H1 (cell line): ENCODE measurements around the gene HTR1D. TPM values are rescaled to one million over a fixed set of nuclear protein-coding genes. Genes with fewer than 3 reads are reported as not detected.
A peak's percentile ranks its signal among the peaks of the same experiment; 100 is the strongest.

Experiments
- CTCF ChIA-PET: fragments of 300-600 bp; sonication (Branson Sonifier 250); formaldehyde crosslinking; loops from one replicate; lab custom pipeline; 2021; ENCODE audit not compliant: partially characterized antibody; lab: Charles Lee
- POLR2A ChIA-PET: fragments of 300-600 bp; sonication (Branson Sonifier 250); formaldehyde crosslinking; loops from one replicate; lab custom pipeline; 2021; ENCODE audit warnings: inconsistent platforms; ENCODE audit not compliant: partially characterized antibody; lab: Charles Lee
- DNase-seq, 2 experiments: peaks; one replicate each; pipeline versions ENCODE4 v3.0.0 to v3.0.0-alpha.2; 2010 to 2022; ENCODE audit warnings: low spot score in 2 of 2, low read depth in 1 of 2, mixed read lengths in 1 of 2
- FAIRE-seq: peaks from 2 replicates; lab custom pipeline; 2011; peaks lifted over from hg19 to GRCh38; lab: Jason Lieb, UNC
- H2AFZ ChIP-seq: 2 replicates; pipeline ENCODE4 v1.8.1; 2012; ENCODE audit warnings: low read length, inconsistent platforms
- H2AK5ac ChIP-seq: 2 replicates; pipeline ENCODE4 v1.6.1; 2013; ENCODE audit warnings: low read depth, low read length
- H2BK120ac ChIP-seq: replicated peaks from 2 replicates; pipeline ENCODE3; 2013; ENCODE audit warnings: low read depth, low read length, inconsistent platforms
- H2BK12ac ChIP-seq: 2 replicates; pipeline ENCODE4 v1.6.1; 2013; ENCODE audit warnings: low read depth, low read length
- H2BK15ac ChIP-seq: 2 replicates; pipeline ENCODE4 v1.6.1; 2013; ENCODE audit warnings: low read length
- H2BK20ac ChIP-seq: 2 replicates; pipeline ENCODE4 v1.6.1; 2013; ENCODE audit warnings: low read length
- H2BK5ac ChIP-seq: 2 replicates; pipeline ENCODE4 v1.6.1; 2013; ENCODE audit warnings: low read depth, low read length
- H3K14ac ChIP-seq: 2 replicates; pipeline ENCODE4 v1.6.1; 2013; ENCODE audit warnings: inconsistent platforms; ENCODE audit not compliant: insufficient read length
- H3K18ac ChIP-seq: 2 replicates; pipeline ENCODE4 v1.6.1; 2013; ENCODE audit warnings: low read length; ENCODE audit errors: extremely low read depth
- H3K23ac ChIP-seq: 2 replicates; pipeline ENCODE4 v1.6.1; 2013; ENCODE audit warnings: inconsistent platforms; ENCODE audit not compliant: insufficient read length
- H3K23me2 ChIP-seq: 2 replicates; pipeline ENCODE4 v1.6.1; 2013; ENCODE audit warnings: low read depth, low read length
- H3K27ac ChIP-seq: 2 replicates; pipeline ENCODE4 v1.6.1; 2011; ENCODE audit warnings: low read depth, low read length, inconsistent platforms
- H3K27me3 ChIP-seq, 4 experiments: replicated peaks in 1 of 4; 1 replicate in 1 of 4; 2 replicates in 3 of 4; pipeline versions ENCODE4 v1.6.1 to v1.8.1; 2011 to 2013; ENCODE audit warnings: low read length in 3 of 4, mild to moderate bottlenecking in 3 of 4, inconsistent platforms in 2 of 4, mixed read lengths in 2 of 4, moderate library complexity in 1 of 4; ENCODE audit not compliant: control insufficient read depth in 3 of 4, insufficient read depth in 3 of 4; ENCODE audit errors: extremely low read depth in 1 of 4
- H3K36me3 ChIP-seq, 4 experiments: 2 replicates each; pipeline versions ENCODE4 v1.6.1 to v1.8.1; 2011 to 2013; ENCODE audit warnings: mild to moderate bottlenecking in 4 of 4, low read length in 3 of 4, moderate library complexity in 2 of 4, control low read depth in 1 of 4, inconsistent platforms in 1 of 4; ENCODE audit not compliant: insufficient read depth in 4 of 4, control insufficient read depth in 2 of 4
- H3K4ac ChIP-seq: replicated peaks from 2 replicates; pipeline ENCODE3; 2013; ENCODE audit warnings: low read length, low read depth, mixed read lengths, inconsistent platforms; ENCODE audit not compliant: insufficient read length
- H3K4me1 ChIP-seq, 4 experiments: replicated peaks in 1 of 4; 1 replicate in 1 of 4; 2 replicates in 3 of 4; pipeline versions ENCODE4 v1.6.1 to v1.8.1; 2011 to 2013; ENCODE audit warnings: low read length in 3 of 4, inconsistent platforms in 2 of 4, mixed read lengths in 1 of 4; ENCODE audit not compliant: insufficient read depth in 4 of 4, control insufficient read depth in 3 of 4
- H3K4me2 ChIP-seq, 2 experiments: 2 replicates each; pipeline versions ENCODE4 v1.6.1 to v1.8.1; 2011 to 2013; ENCODE audit warnings: low read depth in 2 of 2, low read length in 2 of 2, control low read depth in 1 of 2, inconsistent platforms in 1 of 2, mild to moderate bottlenecking in 1 of 2; ENCODE audit not compliant: insufficient read depth in 1 of 2
- H3K4me3 ChIP-seq, 4 experiments: fragments of 200-600, 300-600 bp in 1 of 4; sonication (generic), shearing (Covaris generic), sonication (Bioruptor Twin) in 1 of 4; 2 replicates each; pipeline versions ENCODE4 v1.5.1 to v1.8.1; 2011 to 2016; ENCODE audit warnings: low read length in 4 of 4, low read depth in 3 of 4, control low read depth in 2 of 4, inconsistent platforms in 2 of 4, mild to moderate bottlenecking in 2 of 4, mixed read lengths in 1 of 4, moderate library complexity in 1 of 4; ENCODE audit not compliant: insufficient read depth in 2 of 4; ENCODE audit errors: extremely low read depth in 1 of 4
- H3K56ac ChIP-seq: replicated peaks from 2 replicates; pipeline ENCODE3; 2013; ENCODE audit warnings: low read depth, mild to moderate bottlenecking, mixed read lengths, low read length, inconsistent platforms; ENCODE audit not compliant: insufficient read length
- H3K79me1 ChIP-seq: 2 replicates; pipeline ENCODE4 v1.6.1; 2013; ENCODE audit warnings: low read depth, low read length, control low read depth
- H3K79me2 ChIP-seq, 2 experiments: 2 replicates each; pipeline versions ENCODE4 v1.6.1 to v1.8.1; 2012 to 2013; ENCODE audit warnings: low read length in 2 of 2, mild to moderate bottlenecking in 2 of 2, inconsistent platforms in 1 of 2; ENCODE audit not compliant: insufficient read depth in 2 of 2, control insufficient read depth in 1 of 2
- H3K9ac ChIP-seq, 4 experiments: replicated peaks in 1 of 4; 1 replicate in 1 of 4; 2 replicates in 3 of 4; pipeline versions ENCODE4 v1.6.1 to v1.8.1; 2011 to 2013; ENCODE audit warnings: low read depth in 3 of 4, low read length in 3 of 4, control low read depth in 2 of 4, mild to moderate bottlenecking in 2 of 4, moderate library complexity in 2 of 4, inconsistent platforms in 1 of 4; ENCODE audit errors: extremely low read depth in 1 of 4
- H3K9me3 ChIP-seq, 2 experiments: 2 replicates each; pipeline versions ENCODE4 v1.6.1 to v1.8.1; 2012 to 2013; ENCODE audit warnings: mild to moderate bottlenecking in 2 of 2, moderate library complexity in 2 of 2, control low read depth in 1 of 2, inconsistent platforms in 1 of 2, low read depth in 1 of 2, low read length in 1 of 2, mixed read lengths in 1 of 2; ENCODE audit not compliant: insufficient read depth in 2 of 2
- H4K20me1 ChIP-seq, 2 experiments: replicated peaks in 1 of 2; 2 replicates each; pipeline versions ENCODE3 to v1.8.1; 2011 to 2013; ENCODE audit warnings: inconsistent platforms in 2 of 2, low read length in 2 of 2, mild to moderate bottlenecking in 1 of 2; ENCODE audit not compliant: insufficient read depth in 2 of 2, control insufficient read depth in 1 of 2
- H4K5ac ChIP-seq: 2 replicates; pipeline ENCODE4 v1.6.1; 2013; ENCODE audit warnings: low read length, low read depth, mixed read lengths, inconsistent platforms; ENCODE audit not compliant: insufficient read length
- H4K8ac ChIP-seq: 2 replicates; pipeline ENCODE4 v1.8.0; 2013; ENCODE audit warnings: mild to moderate bottlenecking, moderate library complexity, low read length, inconsistent platforms; ENCODE audit not compliant: insufficient read depth; ENCODE audit errors: extremely low read depth
- H4K91ac ChIP-seq: replicated peaks from 2 replicates; pipeline ENCODE3; 2013; ENCODE audit warnings: low read length, mixed read lengths, inconsistent platforms; ENCODE audit not compliant: insufficient read length
- BCL11A ChIP-seq, 2 experiments: IDR thresholded peaks; one replicate each; pipeline ENCODE4 v1.6.1; 2011; ENCODE audit warnings: low read depth in 2 of 2, low read length in 2 of 2, mild to moderate bottlenecking in 2 of 2
- CREB1 ChIP-seq: IDR thresholded peaks from 2 replicates; pipeline ENCODE4 v1.6.1; 2012; ENCODE audit warnings: inconsistent platforms
- KDM1A ChIP-seq: fragments of 200-600, 300-600 bp; sonication (generic); IDR thresholded peaks from 2 replicates; pipeline ENCODE4 v1.7.1; 2016; ENCODE audit warnings: mild to moderate bottlenecking, low read length, borderline replicate concordance
- NRF1 ChIP-seq: IDR thresholded peaks from 2 replicates; pipeline ENCODE4 v1.6.1; 2011; ENCODE audit warnings: mild to moderate bottlenecking, low read depth, low read length, improper control_type of control experiment
- POLR2AphosphoS5 ChIP-seq: IDR thresholded peaks from 2 replicates; pipeline ENCODE4 v1.6.1; 2011; ENCODE audit warnings: low read depth, low read length
- RBBP5 ChIP-seq: IDR thresholded peaks from 2 replicates; pipeline ENCODE4 v1.7.1; 2012; ENCODE audit warnings: low read depth, mild to moderate bottlenecking, inconsistent platforms, low read length, moderate library complexity, borderline replicate concordance
- RXRA ChIP-seq: IDR thresholded peaks from 2 replicates; pipeline ENCODE4 v1.6.1; 2011; ENCODE audit warnings: low read depth, mild to moderate bottlenecking, low read length, moderate library complexity; ENCODE audit not compliant: insufficient read depth
- SIN3A ChIP-seq, 2 experiments: IDR thresholded peaks in 1 of 2; conservative IDR thresholded peaks in 1 of 2; 2 replicates each; pipeline ENCODE4 v1.6.1; 2011 to 2012; ENCODE audit warnings: low read length in 2 of 2, improper control_type of control experiment in 1 of 2, low read depth in 1 of 2, mild to moderate bottlenecking in 1 of 2
- TAF7 ChIP-seq: optimal IDR thresholded peaks from 2 replicates; pipeline ENCODE3; 2011; ENCODE audit warnings: low read depth, mild to moderate bottlenecking, inconsistent platforms, low read length, moderate library complexity, borderline replicate concordance
- WGBS, 2 experiments: shearing (Covaris generic) in 1 of 2; methylation state at CpG; one replicate each; pipeline versions ENCODE4 v1.1.6 to v1.1.7; 2013 to 2015; ENCODE audit warnings: low lambda C conversion rate in 2 of 2, mixed read lengths in 2 of 2, inconsistent platforms in 1 of 2, low coverage in 1 of 2, missing lambda C conversion rate in 1 of 2; ENCODE audit not compliant: insufficient replicate concordance in 2 of 2, insufficient coverage in 1 of 2, insufficient read length in 1 of 2; ENCODE audit errors: extremely low coverage in 1 of 2, missing lambda C conversion rate in 1 of 2; 5-methylcytosine and 5-hydroxymethylcytosine counted together
- polyA plus RNA-seq, 7 experiments: library from polyadenylated mRNA; depleted of rRNA in 3 of 7; stranded (reverse) in 5 of 7; unstranded in 2 of 7; fragments of >200 nt in 5 of 7; fragments of 200-250 nt in 2 of 7; gene quantifications; 1 replicate in 5 of 7; 2 replicates in 1 of 7; 4 replicates in 1 of 7; pipeline versions ENCODE4 v1.2.1 to v1.2.3, GENCODE V29; 2011 to 2013; ENCODE audit warnings: missing spikeins in 2 of 7, mixed read lengths in 2 of 7
- total RNA-seq: library from RNA; stranded (reverse); fragmentation: NEBNext Ultra II Directional; extraction: Animal tissue kit (Norgen Biotek cat#: 25700); gene quantifications from 2 replicates; pipeline ENCODE4 v1.2.1, GENCODE V29; 2021

HTR1D gene
- total and polyA plus RNA-seq, 2 of the 8 experiments (the other 6 are each of a cell fraction or from before 2014, with no cell fraction given), result 8.8 to 11.5 TPM

DNA sequence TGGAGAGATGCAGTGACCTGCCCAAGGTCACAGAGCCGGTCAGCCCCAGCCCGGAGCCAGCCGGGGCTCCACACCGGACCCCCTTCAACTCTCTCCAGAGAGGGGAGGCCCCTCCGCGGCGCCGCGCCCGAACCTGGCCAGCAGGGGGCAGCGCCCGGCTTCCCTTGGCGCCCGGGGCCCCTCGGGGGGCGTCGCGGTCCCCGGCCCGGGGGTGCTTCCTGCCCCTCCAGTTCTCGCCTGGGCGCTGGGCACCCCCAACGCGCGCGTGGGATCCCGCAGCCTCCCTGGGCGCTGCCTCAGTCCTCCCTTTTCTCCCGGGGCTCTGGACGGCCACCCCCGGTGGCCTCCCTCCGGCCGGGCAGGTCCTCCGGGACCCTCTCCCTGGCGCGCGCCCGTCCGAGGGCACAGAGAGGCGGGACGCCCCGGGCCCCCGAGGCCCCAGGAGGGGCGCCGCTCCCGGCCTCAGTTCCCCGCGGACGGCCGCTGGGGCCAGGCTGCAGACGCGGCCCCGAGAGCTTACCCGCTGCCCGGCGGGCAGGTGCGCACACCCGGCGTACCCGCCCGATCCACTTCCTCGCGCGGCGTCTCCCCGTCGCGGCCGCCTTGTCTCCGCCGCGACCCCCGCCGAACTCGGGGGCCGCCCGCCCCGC lies 406 bp downstream of the HTR1D start:
- Histone ChIP-seq H2AFZ (no peak overlapping the region), H3K4me1 (peaks cover 6 to 11% (median 9%) of the 10 kb centered on the region in 4 experiments), H2BK12ac (no peak overlapping the region), H3K14ac (no peak overlapping the region), H3K27ac (no peak overlapping the region), H2BK120ac (no peak overlapping the region), H4K91ac (no peak overlapping the region), H3K79me1 (peaks cover 3% of the 10 kb centered on the region; the same call in 1 of the 2 replicates), H3K23ac (no peak overlapping the region), H3K18ac (peak overlapping the region; percentile 32), H3K27me3 (peaks cover 0 to 4% (median 1%) of the 10 kb centered on the region in 4 experiments; a peak in 4 of 7 replicates), H3K36me3 (0 out of 8 replicates have a peak, but pooled peaks cover 0 to 3% (median 0%) of the 10 kb centered on the region in 4 experiments), H4K5ac (no peak overlapping the region), H2BK5ac (no peak overlapping the region), H3K9ac (peak overlapping the region in 2 of 4 experiments; percentile 8 to 12; a peak in 2 of 7 replicates), H3K23me2 (peaks cover 6% of the 10 kb centered on the region; the same call in 1 of the 2 replicates), H4K8ac (no peak overlapping the region), H3K9me3 (no peaks in the 10 kb centered on the region), H3K4ac (no peak overlapping the region), H2AK5ac (no peak overlapping the region), H2BK20ac (no peak overlapping the region), H3K4me3 (peak overlapping the region; percentile 65 to 76 (median 70)), H3K4me2 (peak overlapping the region; percentile 64 to 80), H3K79me2 (peaks cover 0 to 2% of the 10 kb centered on the region in 2 experiments; a peak in 1 of 4 replicates), H2BK15ac (no peak overlapping the region), H4K20me1 (peaks cover 0 to 3% of the 10 kb centered on the region in 2 experiments), H3K56ac (no peak overlapping the region)
- FAIRE-seq, result no peak
- peak in 1 of 2 experiments; percentile 88 for DNase-seq
- POLR2A ChIA-PET, result interaction anchor here (1.3 to 1.7 kb wide), 4 partner anchors 16 to 48 kb away, joined by 4 to 5 read pairs (median 4); no protein-coding TSS in a partner anchor
- 1% methylated on average over 51 of the region's 78 CpGs; no CpG with 5 or more reads in 1 of the 2 experiments for WGBS, 2 experiments
- CTCF ChIA-PET, result interaction anchor here (0.6 to 1.7 kb wide), 28 partner anchors 10 to 1038 kb away, joined by 3 to 11 read pairs (median 4); no protein-coding TSS in a partner anchor
- TF ChIP-seq SIN3A (conservative IDR thresholded peaks at IDR 0.05 in 1 of 2, IDR thresholded peaks at IDR 0.05 in 1 of 2; ENCODE audit: low read depth in 1 of 2, low read length in 2 of 2) (peak in 1 of 2 experiments; percentile 60; a peak in 1 of 4 replicates), RXRA (no peak), BCL11A (IDR thresholded peaks at IDR 0.05; ENCODE audit: low read depth in 2 of 2, low read length in 2 of 2) (no peak), RBBP5 (no peak; the same call in 1 of the 2 replicates), NRF1 (no peak), CREB1 (no peak), POLR2AphosphoS5 (no peak), TAF7 (no peak), KDM1A (no peak)
